ENCODE results near the gene LRRC28. TPM values are rescaled to one million over a fixed set of nuclear protein-coding genes. Genes with fewer than 3 reads are reported as not detected.

LRRC28 gene
- total and polyA plus RNA-seq, 10 of the 15 experiments (the other 5 are each of a cell fraction or from before 2014, with no cell fraction given) = 21.3 to 54.9 (median 27.7) TPM

- TF ChIP-seq ZBTB33 (IDR thresholded peaks at IDR 0.05) = no peak
- no peak for TF ChIP-seq POU2F2 (IDR thresholded peaks at IDR 0.05; ENCODE audit: borderline replicate concordance, low read depth, low read length)
- TF ChIP-seq POLR2A (IDR thresholded peaks at IDR 0.05; ENCODE audit: low read depth, low read length) = no peak
- no peak for TF ChIP-seq TCF12 (IDR thresholded peaks at IDR 0.05; ENCODE audit: low read depth, low read length)
- no peak for TF ChIP-seq WRNIP1 (IDR thresholded peaks at IDR 0.05; ENCODE audit: borderline replicate concordance, low read depth, low read length)
- no peak for TF ChIP-seq MEF2A (IDR thresholded peaks at IDR 0.05; ENCODE audit: insufficient read depth, low read depth, low read length)
- TF ChIP-seq MXI1 (IDR thresholded peaks at IDR 0.05; ENCODE audit: low read depth, low read length) = no peak
- no peak for TF ChIP-seq SMARCA5 (IDR thresholded peaks at IDR 0.05)
These were observed 188.7 kb downstream of the LRRC28 start (continued) for GRCh38 chr15:99440029-99440428.

Other genes starting within 250 kb of the LRRC28 start
- not detected in 2 replicates for gene PGPEP1L, start 243.7 kb upstream of the LRRC28 start, total RNA-seq (2014; rRNA removed)
- not detected in 2 replicates for gene PGPEP1L, start 243.7 kb upstream of the LRRC28 start, total RNA-seq (2014; rRNA removed; fragmentation: Illumina TruSeq; extraction: Trizol)
- gene PGPEP1L, start 243.7 kb upstream of the LRRC28 start, total RNA-seq (2021) = not detected in 2 replicates
- not detected in 2 replicates for gene PGPEP1L, start 243.7 kb upstream of the LRRC28 start, polyA plus RNA-seq (2011; rRNA removed)
- not detected in 2 replicates for gene PGPEP1L, start 243.7 kb upstream of the LRRC28 start, polyA plus RNA-seq (2014; fragmentation: Illumina TruSeq; extraction: Trizol)
- gene PGPEP1L, start 243.7 kb upstream of the LRRC28 start, polyA plus RNA-seq (2014; fragmentation: Nextera tagmentation; extraction: Ambion mirVana) = not detected
- gene PGPEP1L, start 243.7 kb upstream of the LRRC28 start, polyA plus RNA-seq (2014; rRNA removed) = not detected in 2 replicates
- not detected for gene PGPEP1L, start 243.7 kb upstream of the LRRC28 start, polyA plus RNA-seq (2016; fragmentation: Nextera tagmentation; extraction: Ambion mirVana)
- gene SYNM, start 146.4 kb upstream of the LRRC28 start, total RNA-seq (2014; rRNA removed) = 0.90 and 0.93 TPM in 2 replicates
- 0.83 and 0.89 TPM in 2 replicates for gene SYNM, start 146.4 kb upstream of the LRRC28 start, total RNA-seq (2014; rRNA removed; fragmentation: Illumina TruSeq; extraction: Trizol)
- 1.1 and 1.4 TPM in 2 replicates for gene SYNM, start 146.4 kb upstream of the LRRC28 start, total RNA-seq (2021)
- gene SYNM, start 146.4 kb upstream of the LRRC28 start, polyA plus RNA-seq (2011; rRNA removed) = 0.05 and 0.06 TPM in 2 replicates
- gene SYNM, start 146.4 kb upstream of the LRRC28 start, polyA plus RNA-seq (2014; fragmentation: Illumina TruSeq; extraction: Trizol) = 0.71 and 1.0 TPM in 2 replicates
- under 1 TPM; 0.14 to 0.31 TPM for gene SYNM, start 146.4 kb upstream of the LRRC28 start, polyA plus RNA-seq (2014; fragmentation: Nextera tagmentation; extraction: Ambion mirVana)
- gene SYNM, start 146.4 kb upstream of the LRRC28 start, polyA plus RNA-seq (2014; rRNA removed) = 0.89 and 0.90 TPM in 2 replicates
- under 1 TPM in 1 of 2 experiments, not detected in 1; 0.23 TPM for gene SYNM, start 146.4 kb upstream of the LRRC28 start, polyA plus RNA-seq (2016; fragmentation: Nextera tagmentation; extraction: Ambion mirVana)
- 6.8 and 7.5 TPM in 2 replicates for gene TTC23, start 1.9 kb upstream of the LRRC28 start, total RNA-seq (2014; rRNA removed)
- 9.0 and 9.7 TPM in 2 replicates for gene TTC23, start 1.9 kb upstream of the LRRC28 start, total RNA-seq (2014; rRNA removed; fragmentation: Illumina TruSeq; extraction: Trizol)
- 7.8 and 8.0 TPM in 2 replicates for gene TTC23, start 1.9 kb upstream of the LRRC28 start, total RNA-seq (2021)
- gene TTC23, start 1.9 kb upstream of the LRRC28 start, polyA plus RNA-seq (2011; rRNA removed) = 2.7 and 3.3 TPM in 2 replicates
- 6.8 and 9.7 TPM in 2 replicates for gene TTC23, start 1.9 kb upstream of the LRRC28 start, polyA plus RNA-seq (2014; fragmentation: Illumina TruSeq; extraction: Trizol)
- gene TTC23, start 1.9 kb upstream of the LRRC28 start, polyA plus RNA-seq (2014; fragmentation: Nextera tagmentation; extraction: Ambion mirVana) = 1 to 10 TPM; 1.2 to 1.4 TPM
- gene TTC23, start 1.9 kb upstream of the LRRC28 start, polyA plus RNA-seq (2014; rRNA removed) = 3.6 and 4.0 TPM in 2 replicates
- gene TTC23, start 1.9 kb upstream of the LRRC28 start, polyA plus RNA-seq (2016; fragmentation: Nextera tagmentation; extraction: Ambion mirVana) = 1 to 10 TPM; 6.2 to 7.2 TPM